Stimulated activated CD8-positive, alpha-beta memory T cell treated with anti-CD3 and anti-CD28 coated beads, Interleukin-15, amount 100 ng/mL, for 4 hours (primary cell): ENCODE results near the gene LRRTM1.

Experiments used
- DNase-seq, 2 donors: peaks; one replicate each; pipeline ENCODE4 v3.0.0-alpha.2; 2020; ENCODE audit warnings: low read depth in 2 of 2

The LRRTM1 gene

GRCh38 chr2:80302314-80303005, 2.1 kb downstream of the LRRTM1 start:
- DNase-seq: no peak

GRCh38 chr2:80302001-80302313, 2.6 kb downstream of the LRRTM1 start:
- DNase-seq: no peak

GRCh38 chr2:80300954-80301353, 3.6 kb downstream of the LRRTM1 start:
- DNase-seq: no peak

GRCh38 chr2:80300346-80300745, 4.2 kb downstream of the LRRTM1 start:
- DNase-seq: no peak

DNA sequence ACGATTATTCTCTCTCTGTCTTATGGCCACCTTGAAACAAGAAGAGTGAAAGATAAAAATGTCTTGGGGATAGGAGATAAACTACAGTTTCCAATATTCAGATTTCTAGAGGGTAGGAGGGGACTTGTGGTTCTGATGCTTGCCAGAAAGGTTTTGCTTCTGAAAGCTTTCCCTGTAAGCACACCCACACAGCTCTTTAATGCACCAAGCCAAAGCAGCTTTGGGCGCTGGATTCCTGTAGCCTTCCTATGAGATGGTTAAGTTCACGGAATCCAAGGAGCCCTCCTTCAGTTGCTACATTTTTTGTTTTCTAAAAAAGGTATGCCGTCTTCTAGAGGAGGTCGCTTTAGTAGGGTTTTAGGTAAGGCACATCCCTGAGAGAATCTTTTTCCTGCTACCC, 4.9 kb downstream of the LRRTM1 start:
- DNase-seq: no peak

DNA sequence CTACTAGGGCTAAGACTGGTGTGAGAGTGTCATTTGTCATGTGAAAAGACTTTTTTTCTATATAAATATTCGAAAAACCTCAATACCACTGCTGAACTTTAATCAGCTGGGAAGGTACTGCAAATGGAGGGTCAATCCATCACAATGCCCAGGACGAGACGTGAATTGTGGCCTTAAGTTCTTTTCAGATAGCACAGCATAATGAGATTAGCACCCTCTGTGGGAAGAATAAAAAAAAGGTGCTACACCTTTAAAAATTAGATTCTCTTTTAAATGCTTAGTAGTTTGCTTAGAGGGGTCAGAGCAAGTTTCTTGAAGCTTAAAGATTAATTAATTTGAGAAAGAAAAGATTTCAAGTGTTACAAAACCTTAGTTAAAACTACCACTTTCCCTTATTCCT, 5.6 kb downstream of the LRRTM1 start:
- DNase-seq: no peak

- no peak for DNase-seq
Observed at GRCh38 chr2:80293039-80293438, 11.5 kb downstream of the LRRTM1 start.

GRCh38 chr2:80292474-80292873, 12.1 kb downstream of the LRRTM1 start:
- DNase-seq: no peak

DNA sequence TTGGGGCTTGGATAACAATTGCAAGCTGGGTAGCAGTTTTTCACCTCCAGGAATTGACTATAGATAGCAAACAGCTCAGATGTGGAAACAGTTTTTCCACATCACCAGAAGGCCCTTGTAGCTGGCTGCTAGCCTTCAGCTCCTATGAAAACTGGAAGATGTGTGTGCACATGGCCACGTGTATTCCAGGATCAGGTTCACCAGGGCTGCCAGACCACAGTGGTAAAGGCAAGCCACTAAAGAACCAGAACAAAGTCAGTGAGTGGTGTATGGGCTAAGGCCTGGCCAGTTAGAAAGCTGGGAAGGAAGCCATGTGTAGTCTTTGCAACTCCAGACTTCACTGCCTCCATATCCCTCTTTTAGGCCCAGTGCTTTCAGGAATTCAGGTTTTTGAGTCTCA, 12.9 kb downstream of the LRRTM1 start:
- no peak for DNase-seq

DNA sequence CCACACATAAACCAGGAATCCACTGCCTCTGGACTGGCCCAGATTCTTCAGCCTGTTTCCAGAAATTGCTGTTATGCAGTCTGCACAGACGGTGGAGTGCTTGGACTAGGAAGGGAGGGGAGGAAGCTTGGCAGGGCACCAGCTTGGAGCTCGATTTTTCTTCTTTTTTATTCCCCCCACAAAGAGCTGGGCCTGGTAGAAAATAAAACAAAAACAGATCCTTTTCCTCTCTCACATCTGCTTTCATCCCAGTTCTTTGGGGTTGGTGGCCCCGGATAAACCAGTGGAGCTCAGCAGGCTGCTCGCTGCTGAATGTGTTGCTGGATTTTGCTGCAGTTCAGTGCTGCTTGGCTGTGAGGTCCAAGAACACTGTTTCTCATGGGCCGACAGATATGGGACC, 16.0 kb downstream of the LRRTM1 start:
- no peak for DNase-seq

DNA sequence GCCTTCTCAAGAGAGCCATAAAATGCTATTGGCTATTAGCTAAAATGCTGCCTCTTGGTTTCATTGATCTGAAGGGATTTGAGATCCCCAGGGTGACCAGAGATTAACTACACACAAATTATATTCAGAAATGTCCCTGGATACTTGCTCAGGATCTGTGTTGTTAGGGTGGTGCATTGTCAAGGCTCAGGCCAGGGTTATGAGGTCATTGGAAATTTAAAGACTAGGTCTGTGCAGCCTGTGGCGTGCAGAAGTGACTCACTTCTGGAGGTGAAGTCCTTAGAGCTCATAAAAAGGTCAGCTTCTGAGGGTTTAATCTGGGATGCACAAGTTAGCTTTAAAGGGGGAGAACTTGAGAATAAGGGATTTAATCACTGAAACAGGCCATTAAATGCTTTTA, 23.5 kb downstream of the LRRTM1 start:
- DNase-seq: no peak

GRCh38 chr2:80280598-80280997, 24.0 kb downstream of the LRRTM1 start:
- DNase-seq: no peak

DNA sequence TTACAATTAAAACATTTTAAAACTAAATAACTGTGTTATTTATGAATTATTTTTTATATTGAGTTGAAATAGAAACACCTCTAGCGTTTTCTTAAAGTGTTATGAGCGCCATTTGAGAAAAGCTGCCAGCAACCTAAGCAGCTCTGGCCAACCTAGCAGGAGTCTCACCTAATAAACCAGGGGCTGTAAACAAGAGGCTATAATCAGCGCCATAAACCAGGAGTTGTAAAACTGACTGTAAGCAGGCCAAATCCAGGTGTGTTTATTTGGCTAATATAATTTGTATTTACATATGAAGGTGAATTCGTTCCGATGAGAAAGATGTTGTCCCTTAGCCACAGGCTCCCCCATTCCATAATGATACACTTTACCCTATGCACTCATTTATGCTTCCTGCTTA, 34.7 kb downstream of the LRRTM1 start:
- DNase-seq: no peak

- DNase-seq: no peak
Observed at GRCh38 chr2:80266231-80266630, 38.3 kb downstream of the LRRTM1 start.

DNA sequence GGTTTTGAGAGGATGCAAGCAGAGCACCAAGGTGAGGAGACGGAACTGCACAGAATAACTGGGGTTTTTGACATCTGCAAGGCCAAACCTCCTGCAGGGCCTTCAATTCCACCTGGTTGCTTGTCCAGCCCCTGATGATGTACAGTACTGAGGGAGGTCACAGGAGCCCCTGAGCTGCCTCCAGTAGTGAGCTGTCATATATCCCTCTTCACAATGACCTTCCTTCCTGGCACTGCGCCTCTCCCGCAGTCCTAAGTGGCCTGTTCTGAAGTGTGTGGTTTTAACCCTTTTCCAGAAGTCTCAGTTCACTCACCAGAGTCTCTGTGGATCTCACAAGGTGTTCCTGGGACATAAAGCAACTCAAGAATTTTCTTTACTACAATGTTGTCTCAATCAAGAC, 45.3 kb downstream of the LRRTM1 start:
- no peak for DNase-seq

DNA sequence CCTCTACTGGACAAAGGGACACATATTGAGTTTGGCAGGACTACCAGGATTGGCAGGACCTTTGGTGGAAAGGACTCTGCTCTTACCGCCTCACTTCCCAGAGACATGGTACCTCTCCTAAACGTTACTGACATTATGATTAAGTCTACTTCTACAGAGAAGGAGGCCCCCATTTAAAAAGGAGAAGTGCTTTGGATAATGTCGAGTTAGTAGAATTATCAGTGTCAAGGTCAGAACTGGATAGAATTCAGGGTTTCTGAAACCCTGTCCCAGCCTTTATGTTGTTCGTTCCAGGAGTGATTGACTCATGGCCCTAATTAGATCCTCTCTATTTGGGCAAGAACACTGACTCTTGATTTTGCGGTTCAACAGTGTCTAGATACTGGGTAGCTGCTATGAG, 45.8 kb downstream of the LRRTM1 start:
- DNase-seq: no peak

GRCh38 chr2:80258341-80258740, 46.2 kb downstream of the LRRTM1 start:
- no peak for DNase-seq

DNA sequence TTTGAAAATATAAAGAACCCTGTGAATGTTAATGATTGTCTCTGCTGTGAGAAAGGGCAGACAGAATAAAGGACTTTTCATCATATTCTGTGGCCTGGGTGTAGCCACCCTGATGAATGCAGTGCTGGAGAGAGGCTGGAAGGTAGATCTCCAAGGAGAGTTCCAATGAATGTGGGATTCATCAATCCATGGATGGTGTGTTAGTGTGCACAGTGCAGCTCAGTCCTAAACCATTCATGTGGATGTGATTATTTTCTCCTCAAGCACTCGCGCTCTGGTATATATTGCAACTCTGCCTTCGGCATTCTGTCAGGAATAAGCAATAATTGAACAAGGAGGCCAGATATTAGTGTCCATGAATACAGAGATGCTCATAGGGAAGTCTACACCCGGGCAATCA, 47.1 kb downstream of the LRRTM1 start:
- DNase-seq: no peak

GRCh38 chr2:80256782-80257167, 47.8 kb downstream of the LRRTM1 start:
- DNase-seq: no peak

DNA sequence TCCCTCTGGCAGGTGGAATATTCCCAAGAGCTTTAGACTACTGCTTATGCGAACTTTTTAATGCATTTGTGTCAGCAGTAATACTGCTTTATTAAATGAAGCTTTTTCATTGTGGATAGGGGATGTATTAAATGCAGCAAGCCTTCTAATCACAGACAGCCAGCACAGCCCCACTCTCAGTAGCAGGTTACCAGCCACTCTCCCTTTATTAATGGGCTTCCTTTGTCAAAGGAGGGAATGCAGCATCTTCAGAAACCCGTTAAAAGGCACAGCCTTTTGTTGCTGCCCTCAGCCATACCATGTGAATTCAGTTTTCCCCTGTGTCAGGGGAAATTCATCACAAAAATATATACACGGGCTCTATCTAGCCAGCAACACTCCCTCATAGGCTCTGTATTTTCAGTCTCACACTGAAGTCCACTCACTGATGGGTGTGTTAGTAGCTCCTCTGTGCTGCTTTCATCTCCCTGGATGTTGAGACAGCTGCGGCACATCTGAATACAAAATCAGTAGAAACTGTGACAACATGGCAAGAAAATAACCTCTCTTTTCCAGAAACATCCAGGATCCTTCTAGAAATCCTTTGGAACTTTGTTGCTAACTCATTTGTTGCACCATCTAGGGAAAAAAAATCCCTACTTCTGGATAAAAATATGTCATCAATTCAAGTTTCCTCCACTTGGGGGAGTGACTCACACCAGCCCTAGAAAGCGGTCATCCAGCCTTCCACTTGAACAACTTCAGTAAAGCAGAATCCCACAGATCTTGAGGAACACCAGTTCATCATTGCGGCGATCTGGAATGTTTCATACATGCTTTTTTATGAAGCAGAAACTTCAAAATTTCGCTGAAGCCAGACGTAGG, 48.4 kb downstream of the LRRTM1 start:
- DNase-seq: no peak

- no peak for DNase-seq
Observed at GRCh38 chr2:80252294-80252986, 52.1 kb downstream of the LRRTM1 start.
